Activated B cell treated with CpG ODN at 0.5 μM for 24 hours (primary cell): ENCODE results near the gene SAMD4A. TPM values are rescaled to one million over a fixed set of nuclear protein-coding genes. Genes with fewer than 3 reads are reported as not detected.

Experiments used
- ATAC-seq: fragments of 200-7000 bp; cut with Tn5 transposase; one replicate; pipeline ENCODE4 v1.10.0; 2021; ENCODE audit warnings: low read depth, mild to moderate bottlenecking, moderate library complexity
- CTCF ChIA-PET: fragments of 350-600 bp; sonication (Branson Sonifier 250); formaldehyde crosslinking; loops from one replicate; lab custom pipeline; 2021; ENCODE audit warnings: antibody characterized with exemption; lab: Charles Lee
- POLR2A ChIA-PET: fragments of 350-600 bp; sonication (Branson Sonifier 250); formaldehyde crosslinking; loops from one replicate; lab custom pipeline; 2021; ENCODE audit warnings: antibody characterized with exemption; lab: Charles Lee
- DNase-seq: peaks from one replicate; pipeline ENCODE4 v3.0.0; 2022
- H3K27ac Mint-ChIP-seq: one replicate; pipeline ENCODE4 v1.8.0; 2020; ENCODE audit warnings: mixed read lengths
- H3K27me3 Mint-ChIP-seq: one replicate; pipeline ENCODE4 v1.8.0; 2021; ENCODE audit warnings: mixed read lengths
- H3K36me3 Mint-ChIP-seq: one replicate; pipeline ENCODE4 v1.8.0; 2021; ENCODE audit warnings: low read depth, mixed read lengths
- H3K4me1 Mint-ChIP-seq: one replicate; pipeline ENCODE4 v1.8.0; 2021; ENCODE audit warnings: mixed read lengths
- H3K4me3 Mint-ChIP-seq: one replicate; pipeline ENCODE4 v1.8.0; 2020; ENCODE audit warnings: mild to moderate bottlenecking, mixed read lengths
- H3K9me3 Mint-ChIP-seq: one replicate; pipeline ENCODE4 v1.8.0; 2020; ENCODE audit warnings: mixed read lengths
- CTCF ChIP-seq: fragments of 200-600 bp; IDR thresholded peaks from one replicate; pipeline ENCODE4 v1.8.0; 2022; ENCODE audit warnings: antibody characterized with exemption, mild to moderate bottlenecking
- intact Hi-C: fragments of 100-400 bp; cut with micrococcal nuclease; formaldehyde crosslinking; loops from one replicate; pipeline ENCODE4 v1.15.1; 2024
- total RNA-seq: library from RNA; stranded (reverse); gene quantifications from 2 replicates; pipeline ENCODE4 v1.2.3, GENCODE V29; 2022

Gene SAMD4A
- total RNA-seq, 1 donor from 2014 or later: 8.7 TPM

DNA sequence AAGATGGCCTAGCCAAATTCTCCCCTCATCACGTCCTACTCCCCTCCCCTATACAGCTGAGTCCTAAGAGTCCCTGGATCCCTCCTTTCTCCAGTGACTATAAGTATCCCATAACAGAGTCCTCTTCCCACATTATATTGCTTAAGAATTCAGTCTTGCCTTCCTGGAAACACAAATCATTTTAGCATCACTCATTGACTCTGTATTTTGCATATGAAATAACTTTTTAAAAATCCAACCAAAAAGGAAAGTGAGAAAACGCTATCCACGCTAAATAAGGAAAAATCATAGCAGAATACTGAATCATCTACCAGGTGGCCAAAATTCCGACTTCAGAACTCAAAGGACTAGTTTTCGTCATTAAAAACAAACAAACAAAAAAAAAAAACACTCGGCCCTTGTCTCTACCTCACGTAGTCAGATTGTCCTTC, 205.5 kb downstream of the SAMD4A start:
- no peak overlapping the region for H3K27ac Mint-ChIP-seq
- POLR2A ChIA-PET: interaction anchor here (0.8 to 4.8 kb wide), 2 partner anchors 205 kb away, joined by 3 to 67 read pairs; partner anchors contain the start of gene SAMD4A
- CTCF ChIA-PET: interaction anchor here (0.6 to 5.8 kb wide), 5 partner anchors 10 to 263 kb away, joined by 3 to 78 read pairs (median 13); partner anchors contain the start of genes CGRRF1 and SAMD4A
- ATAC-seq: no peak
- peaks cover 10% of the 10 kb centered on the region for H3K36me3 Mint-ChIP-seq
- H3K4me3 Mint-ChIP-seq: no peak overlapping the region
- H3K27me3 Mint-ChIP-seq: no peaks in the 10 kb centered on the region
- intact Hi-C loops: loop anchor here (5.0 to 10.0 kb wide), 4 partner anchors 145 to 502 kb away; partner anchors contain the start of genes CNIH1 and FBXO34
- TF ChIP-seq CTCF: no peak
- H3K4me1 Mint-ChIP-seq: peaks cover 42% of the 10 kb centered on the region
- no peaks in the 10 kb centered on the region for H3K9me3 Mint-ChIP-seq
- DNase-seq: no peak

DNA sequence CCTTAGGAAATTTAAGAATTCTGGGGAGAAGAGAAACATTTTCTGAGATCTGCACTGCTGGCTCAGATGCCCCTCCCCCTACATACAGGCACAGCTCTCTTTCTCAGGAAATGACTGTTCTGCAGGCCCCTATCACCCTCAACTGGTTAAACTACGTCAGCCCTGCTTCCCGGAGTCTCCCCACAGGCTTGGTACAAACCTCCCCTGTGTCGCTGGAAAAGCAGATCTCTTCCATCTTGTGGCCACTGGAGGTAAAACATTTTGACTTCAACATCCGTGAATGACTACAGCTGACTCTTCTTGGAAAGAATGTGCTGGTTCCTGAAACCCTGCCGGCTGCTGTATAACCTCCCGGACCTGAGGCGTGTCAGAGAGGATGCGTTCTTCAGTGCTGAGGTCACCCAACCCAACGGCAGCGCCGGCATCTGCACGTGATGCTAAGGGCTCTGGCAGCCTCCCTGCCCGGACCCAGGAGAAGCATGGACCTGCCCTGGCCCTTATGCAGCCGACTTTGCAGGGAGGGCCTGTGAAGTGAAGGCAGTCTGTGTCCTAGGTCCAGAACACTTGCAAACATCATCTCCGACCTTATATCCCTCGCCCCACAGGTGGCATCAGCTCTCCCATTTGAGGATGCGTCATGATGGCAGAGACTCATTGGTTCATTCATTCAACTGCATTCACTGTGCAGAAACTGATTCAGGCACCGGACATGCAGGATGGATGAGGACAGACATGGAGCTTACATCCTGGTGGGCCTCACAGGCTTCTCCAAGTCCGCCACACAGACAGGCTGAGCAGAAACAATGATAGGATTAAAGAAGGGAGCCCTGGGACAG, 206.5 kb downstream of the SAMD4A start:
- H3K36me3 Mint-ChIP-seq: peaks cover 5% of the 10 kb centered on the region
- peaks cover 50% of the 10 kb centered on the region for H3K4me1 Mint-ChIP-seq
- ChIA-PET POLR2A (interaction anchor here (1.4 to 4.8 kb wide), 3 partner anchors 108 to 209 kb away, joined by 3 to 67 read pairs (median 10); partner anchors contain the start of gene SAMD4A), CTCF (interaction anchor here (0.6 to 5.8 kb wide), 23 partner anchors 9 to 285 kb away, joined by 3 to 78 read pairs (median 4); partner anchors contain the start of genes CGRRF1, GCH1, GMFB and SAMD4A)
- intact Hi-C loops: loop anchor here (1.0 to 10.0 kb wide), 9 partner anchors 43 to 501 kb away; partner anchors contain the start of genes CGRRF1, CNIH1, FBXO34 and GCH1
- peak; percentile 32 for ATAC-seq
- H3K4me3 Mint-ChIP-seq: peak overlapping the region; percentile 32
- H3K27me3 Mint-ChIP-seq: no peaks in the 10 kb centered on the region
- peak overlapping the region; percentile 62 for H3K27ac Mint-ChIP-seq
- no peak for TF ChIP-seq CTCF
- DNase-seq: no peak
- no peaks in the 10 kb centered on the region for H3K9me3 Mint-ChIP-seq

- CTCF ChIA-PET: interaction anchor here (0.7 to 5.8 kb wide), 16 partner anchors 19 to 387 kb away, joined by 3 to 78 read pairs (median 5); partner anchors contain the start of genes GMFB and SAMD4A
- Mint-ChIP-seq H3K4me3 (no peak overlapping the region), H3K9me3 (no peaks in the 10 kb centered on the region), H3K36me3 (peaks cover 8% of the 10 kb centered on the region), H3K4me1 (peaks cover 52% of the 10 kb centered on the region), H3K27ac (no peak overlapping the region), H3K27me3 (no peaks in the 10 kb centered on the region)
- POLR2A ChIA-PET: interaction anchor here (0.5 to 4.8 kb wide), 7 partner anchors 106 to 278 kb away, joined by 3 to 67 read pairs (median 4); partner anchors contain the start of genes CGRRF1 and SAMD4A
- ATAC-seq (no peak), DNase-seq (no peak)
- no peak for TF ChIP-seq CTCF
- intact Hi-C loops: loop anchor here (1.0 to 10.0 kb wide), 9 partner anchors 45 to 500 kb away; partner anchors contain the start of genes CGRRF1, CNIH1, FBXO34 and GCH1
These were observed 207.9 kb downstream of the SAMD4A start for GRCh38 chr14:54774824-54775223.

GRCh38 chr14:54775486-54776140, 208.7 kb downstream of the SAMD4A start:
- no peak for TF ChIP-seq CTCF
- DNase-seq (no peak), ATAC-seq (no peak)
- Mint-ChIP-seq H3K27ac (no peak overlapping the region), H3K4me3 (no peak overlapping the region), H3K36me3 (peaks cover 3% of the 10 kb centered on the region), H3K9me3 (no peaks in the 10 kb centered on the region), H3K27me3 (no peaks in the 10 kb centered on the region), H3K4me1 (peaks cover 52% of the 10 kb centered on the region)
- CTCF ChIA-PET: interaction anchor here (1.3 to 5.8 kb wide), 7 partner anchors 28 to 212 kb away, joined by 3 to 78 read pairs (median 6); partner anchors contain the start of gene SAMD4A
- POLR2A ChIA-PET: interaction anchor here (0.5 to 4.8 kb wide), 9 partner anchors 46 to 1155 kb away, joined by 3 to 67 read pairs (median 4); partner anchors contain the start of genes CGRRF1 and SAMD4A
- intact Hi-C loops: loop anchor here (1.0 to 10.0 kb wide), 3 partner anchors 31 to 499 kb away; partner anchors contain the start of genes FBXO34 and GCH1
